Vagina (tissue), 2 donors: Measurements from ENCODE around the gene TLNRD1. TPM values are rescaled to one million over a fixed set of nuclear protein-coding genes. Genes with fewer than 3 reads are reported as not detected.

Experiments
- DNase-seq, 2 donors: peaks; one replicate each; pipeline ENCODE4 v3.0.0-alpha.2; 2017; ENCODE audit errors: extremely low spot score in 2 of 2
- H3K27ac ChIP-seq: fragments of 200-600 bp; sonication (generic); one replicate; pipeline ENCODE4 v1.5.1; 2019
- H3K27me3 ChIP-seq: fragments of 200-600 bp; sonication (generic); one replicate; pipeline ENCODE4 v1.5.1; 2019
- H3K36me3 ChIP-seq, 2 donors: fragments of 200-600 bp; sonication (generic); one replicate each; pipeline ENCODE4 v1.5.1; 2017 to 2019
- H3K4me1 ChIP-seq: fragments of 200-600 bp; sonication (generic); one replicate; pipeline ENCODE4 v1.5.1; 2019
- H3K4me3 ChIP-seq, 2 donors: fragments of 200-600 bp; sonication (generic); 1 replicate in 1 of 2; 2 replicates in 1 of 2; pipeline ENCODE4 v1.5.1; 2016 to 2019
- H3K9me3 ChIP-seq: fragments of 200-600 bp; sonication (generic); one replicate; pipeline ENCODE4 v1.5.1; 2019
- CTCF ChIP-seq, 3 experiments: fragments of 450-650 bp in 2 of 3; fragments of 200-600 bp in 1 of 3; sonication (generic) in 1 of 3; IDR thresholded peaks; one replicate each; pipeline ENCODE4 v1.5.1; 2017 to 2019; ENCODE audit warnings: antibody characterized with exemption in 3 of 3, mild to moderate bottlenecking in 2 of 3, moderate library complexity in 2 of 3
- POLR2A ChIP-seq, 2 donors: fragments of 450-650 bp; IDR thresholded peaks; one replicate each; pipeline ENCODE4 v1.6.1; 2017; ENCODE audit warnings: antibody characterized with exemption in 2 of 2, mild to moderate bottlenecking in 2 of 2, moderate library complexity in 2 of 2
- POLR2AphosphoS5 ChIP-seq, 2 donors: sonication (generic); formaldehyde crosslinking; IDR thresholded peaks; one replicate each; pipeline ENCODE4 v1.9.0; 2017; ENCODE audit warnings: antibody characterized with exemption in 2 of 2, mild to moderate bottlenecking in 2 of 2, low read depth in 1 of 2; ENCODE audit not compliant: insufficient read depth in 1 of 2
- intact Hi-C: fragments of 100-400 bp; cut with DNase I; formaldehyde crosslinking; loops from one replicate; pipeline ENCODE4 v1.15.1; 2023
- total RNA-seq: library from RNA; depleted of rRNA; stranded (reverse); fragments of >200 nt; gene quantifications from one replicate; pipeline ENCODE4 v1.2.3, GENCODE V29; 2016

TLNRD1 gene
- total RNA-seq, 1 donor from 2014 or later: 28.0 TPM

- Histone ChIP-seq H3K4me1 (peaks cover 59% of the 10 kb centered on the region), H3K9me3 (no peaks in the 10 kb centered on the region), H3K4me3 (peak overlapping the region; percentile 81 to 92), H3K27ac (peak overlapping the region; percentile 92), H3K36me3 (no peaks in the 10 kb centered on the region), H3K27me3 (no peaks in the 10 kb centered on the region)
- intact Hi-C loops: no loop called here
- no peak for DNase-seq
- no peak for TF ChIP-seq CTCF (IDR thresholded peaks at IDR 0.05)
- no peak for TF ChIP-seq POLR2A (IDR thresholded peaks at IDR 0.05)
- TF ChIP-seq POLR2AphosphoS5 (IDR thresholded peaks at IDR 0.05; ENCODE audit: insufficient read depth in 1 of 2, low read depth in 1 of 2): no peak
Measured at GRCh38 chr15:80989081-80989517, 11.6 kb upstream of the TLNRD1 start.

- peak in 1 of 2 donors; percentile 96 for DNase-seq
- no peaks in the 10 kb centered on the region for H3K9me3 ChIP-seq
- intact Hi-C loops: no loop called here
- TF ChIP-seq POLR2A (IDR thresholded peaks at IDR 0.05) (peak in 1 of 2 donors; percentile 76), CTCF (IDR thresholded peaks at IDR 0.05) (no peak), POLR2AphosphoS5 (IDR thresholded peaks at IDR 0.05; ENCODE audit: insufficient read depth in 1 of 2, low read depth in 1 of 2) (peak; percentile 46 to 98)
- H3K36me3 ChIP-seq: no peaks in the 10 kb centered on the region
- H3K27me3 ChIP-seq: no peaks in the 10 kb centered on the region
- peak within 1 kb of the TSS; percentile 81 to 92 for H3K4me3 ChIP-seq
- peaks cover 59% of the 10 kb centered on the region for H3K4me1 ChIP-seq
- H3K27ac ChIP-seq: peak within 1 kb of the TSS; percentile 92
Measured at GRCh38 chr15:80989518-80990478, 10.9 kb upstream of the TLNRD1 start, which contains the start of gene MESD. Gene MESD, minus strand, starts transcription at chr15:80989819. Its CDS starts 28 bp downstream, at chr15:80989791.

GRCh38 chr15:80990955-80991354 is 9.8 kb upstream of the TLNRD1 start:
- Histone ChIP-seq H3K27ac (peak overlapping the region; percentile 92), H3K4me3 (no peak overlapping the region), H3K4me1 (peaks cover 57% of the 10 kb centered on the region), H3K36me3 (no peaks in the 10 kb centered on the region), H3K27me3 (no peaks in the 10 kb centered on the region), H3K9me3 (no peaks in the 10 kb centered on the region)
- TF ChIP-seq CTCF (IDR thresholded peaks at IDR 0.05) (no peak), POLR2AphosphoS5 (IDR thresholded peaks at IDR 0.05; ENCODE audit: insufficient read depth in 1 of 2, low read depth in 1 of 2) (no peak), POLR2A (IDR thresholded peaks at IDR 0.05) (no peak)
- intact Hi-C loops: no loop called here
- DNase-seq: no peak

- H3K27ac ChIP-seq: peak overlapping the region; percentile 92
- no peak for DNase-seq
- H3K27me3 ChIP-seq: no peaks in the 10 kb centered on the region
- H3K4me3 ChIP-seq: no peak overlapping the region
- TF ChIP-seq POLR2AphosphoS5 (IDR thresholded peaks at IDR 0.05; ENCODE audit: insufficient read depth in 1 of 2, low read depth in 1 of 2): peak in 1 of 2 donors; percentile 90
- no peak for TF ChIP-seq POLR2A (IDR thresholded peaks at IDR 0.05)
- TF ChIP-seq CTCF (IDR thresholded peaks at IDR 0.05): no peak
- no peaks in the 10 kb centered on the region for H3K9me3 ChIP-seq
- intact Hi-C loops: no loop called here
- H3K36me3 ChIP-seq: no peaks in the 10 kb centered on the region
- H3K4me1 ChIP-seq: peaks cover 52% of the 10 kb centered on the region
Measured at GRCh38 chr15:80991421-80991820, 9.3 kb upstream of the TLNRD1 start.

- no peaks in the 10 kb centered on the region for H3K36me3 ChIP-seq
- no peak overlapping the region for H3K4me3 ChIP-seq
- peaks cover 46% of the 10 kb centered on the region for H3K4me1 ChIP-seq
- TF ChIP-seq CTCF (IDR thresholded peaks at IDR 0.05): no peak
- H3K9me3 ChIP-seq: no peaks in the 10 kb centered on the region
- DNase-seq: no peak
- intact Hi-C loops: no loop called here
- H3K27me3 ChIP-seq: no peaks in the 10 kb centered on the region
- peak overlapping the region; percentile 92 for H3K27ac ChIP-seq
Measured at GRCh38 chr15:80992006-80992405, 8.7 kb upstream of the TLNRD1 start.
